GM23338 (cell line): ENCODE data around the gene EXD3. TPM values are rescaled to one million over a fixed set of nuclear protein-coding genes. Genes with fewer than 3 reads are reported as not detected.

Experiments used
- ATAC-seq: fragments of 200-7000 bp; cut with Tn5 transposase; 3 replicates; pipeline ENCODE4 v1.9.1; 2020
- DNase-seq: peaks from one replicate; pipeline ENCODE4 v3.0.0-alpha.2; 2015; ENCODE audit warnings: low spot score
- H2AFZ ChIP-seq: fragments of 200-600 bp; sonication (generic); 2 replicates; pipeline ENCODE4 v1.8.0; 2016; ENCODE audit warnings: antibody characterized with exemption, mild to moderate bottlenecking, moderate library complexity
- H3F3A ChIP-seq: fragments of 200-600 bp; sonication (generic); replicated peaks from 2 replicates; pipeline ENCODE4 v1.8.0; 2017; ENCODE audit warnings: antibody characterized with exemption, mixed run types, low read depth
- H3K27ac ChIP-seq: fragments of 200-600 bp; sonication (generic); 2 replicates; pipeline ENCODE4 v1.6.1; 2016; ENCODE audit warnings: low read depth
- H3K27me3 ChIP-seq: fragments of 200-600 bp; sonication (generic); 2 replicates; pipeline ENCODE4 v1.8.0; 2016; ENCODE audit warnings: mild to moderate bottlenecking, mixed run types, moderate library complexity; ENCODE audit not compliant: insufficient read depth
- H3K36me3 ChIP-seq: fragments of 200-600 bp; sonication (generic); 2 replicates; pipeline ENCODE4 v1.8.0; 2016; ENCODE audit warnings: mild to moderate bottlenecking; ENCODE audit not compliant: insufficient read depth
- H3K4me1 ChIP-seq: fragments of 200-600 bp; sonication (generic); 2 replicates; pipeline ENCODE4 v1.8.0; 2016; ENCODE audit warnings: mild to moderate bottlenecking, moderate library complexity; ENCODE audit not compliant: insufficient read depth
- H3K4me2 ChIP-seq: fragments of 200-600 bp; sonication (generic); 2 replicates; pipeline ENCODE4 v1.7.1; 2017; ENCODE audit warnings: mixed run types
- H3K4me3 ChIP-seq: fragments of 200-600 bp; sonication (generic); 2 replicates; pipeline ENCODE4 v1.6.1; 2016; ENCODE audit warnings: mixed run types
- H3K79me2 ChIP-seq: fragments of 200-600 bp; sonication (generic); replicated peaks from 2 replicates; pipeline ENCODE4 v1.8.0; 2017; ENCODE audit warnings: mild to moderate bottlenecking; ENCODE audit not compliant: insufficient read depth
- H3K9me2 ChIP-seq: fragments of 200-600 bp; sonication (generic); 2 replicates; pipeline ENCODE4 v1.8.0; 2017; ENCODE audit not compliant: insufficient read depth
- H4K20me1 ChIP-seq: fragments of 200-600 bp; sonication (generic); replicated peaks from 2 replicates; pipeline ENCODE4 v1.8.0; 2017; ENCODE audit warnings: mild to moderate bottlenecking; ENCODE audit not compliant: insufficient read depth
- H3K27ac Mint-ChIP-seq: 2 replicates; pipeline ENCODE4 v1.8.0; 2020; ENCODE audit warnings: inconsistent platforms, mild to moderate bottlenecking, moderate library complexity, mixed read lengths
- H3K27me3 Mint-ChIP-seq: 3 replicates; pipeline ENCODE4 v1.8.0; 2022; ENCODE audit warnings: low read depth, mild to moderate bottlenecking, moderate library complexity, mixed read lengths, inconsistent platforms; ENCODE audit not compliant: insufficient read depth, poor library complexity
- H3K36me3 Mint-ChIP-seq: 3 replicates; pipeline ENCODE4 v1.8.0; 2021; ENCODE audit warnings: low read depth, mild to moderate bottlenecking, inconsistent platforms, moderate library complexity, mixed read lengths
- H3K4me1 Mint-ChIP-seq: 3 replicates; pipeline ENCODE4 v1.8.0; 2020; ENCODE audit warnings: mild to moderate bottlenecking, inconsistent platforms, mixed read lengths
- H3K4me3 Mint-ChIP-seq: 3 replicates; pipeline ENCODE4 v1.8.0; 2021; ENCODE audit warnings: moderate library complexity, mild to moderate bottlenecking, inconsistent platforms, mixed read lengths
- H3K9me3 Mint-ChIP-seq: 3 replicates; pipeline ENCODE4 v1.8.0; 2020; ENCODE audit warnings: moderate library complexity, mild to moderate bottlenecking, inconsistent platforms, mixed read lengths
- CREB1 ChIP-seq: fragments of 250-450 bp; sonication (Bioruptor Pico); IDR thresholded peaks from 2 replicates; pipeline ENCODE4 v1.5.0; 2020; ENCODE audit warnings: low read depth, mild to moderate bottlenecking, moderate library complexity
- CTCF ChIP-seq, 2 experiments: fragments of 200-600 bp in 1 of 2; sonication (generic) in 1 of 2; conservative IDR thresholded peaks; 2 replicates each; pipeline versions ENCODE4 v1.5.1 to v1.6.1; 2016 to 2017; ENCODE audit warnings: antibody characterized with exemption in 2 of 2, low read depth in 2 of 2, mild to moderate bottlenecking in 2 of 2, moderate library complexity in 1 of 2
- ETS1 ChIP-seq: IDR thresholded peaks from 2 replicates; pipeline ENCODE4 v1.6.1; 2016; ENCODE audit warnings: antibody characterized with exemption
- EZH2 ChIP-seq: fragments of 200-600 bp; sonication (generic); IDR thresholded peaks from one replicate; pipeline ENCODE4 v1.8.0; 2017; ENCODE audit warnings: antibody characterized with exemption, mild to moderate bottlenecking, low read depth; ENCODE audit not compliant: unreplicated experiment
- EZH2phosphoT487 ChIP-seq: fragments of 200-600 bp; sonication (generic); IDR thresholded peaks from one replicate; pipeline ENCODE4 v1.8.1; 2018; ENCODE audit warnings: antibody characterized with exemption; ENCODE audit not compliant: unreplicated experiment
- JUNB ChIP-seq: IDR thresholded peaks from one replicate; pipeline ENCODE4 v1.6.1; 2016; ENCODE audit warnings: antibody characterized with exemption; ENCODE audit not compliant: unreplicated experiment
- NANOG ChIP-seq: IDR thresholded peaks from 2 replicates; pipeline ENCODE4 v1.6.1; 2016; ENCODE audit warnings: antibody characterized with exemption, borderline replicate concordance
- POLR2AphosphoS5 ChIP-seq: IDR thresholded peaks from 2 replicates; pipeline ENCODE4 v1.6.1; 2016; ENCODE audit warnings: antibody characterized with exemption, low read depth
- REST ChIP-seq: IDR thresholded peaks from one replicate; pipeline ENCODE4 v1.6.1; 2018; ENCODE audit warnings: antibody characterized with exemption; ENCODE audit not compliant: unreplicated experiment
- STAT1 ChIP-seq: IDR thresholded peaks from one replicate; pipeline ENCODE4 v1.6.1; 2016; ENCODE audit warnings: antibody characterized with exemption; ENCODE audit not compliant: unreplicated experiment
- ZNF114 ChIP-seq: fragments of 250-450 bp; sonication (Bioruptor Pico); IDR thresholded peaks from 2 replicates; pipeline ENCODE4 v1.5.0; 2020; ENCODE audit warnings: mild to moderate bottlenecking, moderate library complexity
- ZNF331 ChIP-seq: fragments of 250-450 bp; sonication (Bioruptor Pico); IDR thresholded peaks from 2 replicates; pipeline ENCODE4 v1.5.0; 2020; ENCODE audit warnings: low read depth, mild to moderate bottlenecking, moderate library complexity
- ZNF462 ChIP-seq: fragments of 250-450 bp; sonication (Bioruptor Pico); IDR thresholded peaks from 2 replicates; pipeline ENCODE4 v1.5.0; 2020; ENCODE audit warnings: mild to moderate bottlenecking, moderate library complexity
- polyA plus RNA-seq: library from polyadenylated mRNA; unstranded; fragments of >200 nt; fragmentation: Nextera tagmentation; extraction: Ambion mirVana; gene quantifications from 2 replicates; pipeline ENCODE4 v1.2.1, GENCODE V29; 2016
- total RNA-seq: library from RNA; depleted of rRNA; stranded (reverse); fragments of >200 nt; shearing (Covaris generic); gene quantifications from 2 replicates; pipeline ENCODE4 v1.2.3, GENCODE V29; 2014

The EXD3 gene
- total and polyA plus RNA-seq, 2 experiments from 2014 or later = 3.6 to 9.7 TPM

GRCh38 chr9:137421838-137422603 lies 941 bp downstream of the EXD3 start:
- Histone ChIP-seq H3K4me3 (peak overlapping the region; percentile 89), H4K20me1 (peaks cover 4% of the 10 kb centered on the region; the same call in 1 of the 2 replicates), H3K27me3 (peaks cover 9% of the 10 kb centered on the region), H3F3A (peaks cover 3% of the 10 kb centered on the region; the same call in 1 of the 2 replicates), H2AFZ (peak overlapping the region; percentile 89), H3K79me2 (peaks cover 25% of the 10 kb centered on the region), H3K36me3 (no peaks in the 10 kb centered on the region), H3K4me2 (peak overlapping the region; percentile 97), H3K9me2 (no peaks in the 10 kb centered on the region), H3K4me1 (peaks cover 6% of the 10 kb centered on the region), H3K27ac (no peak overlapping the region)
- Mint-ChIP-seq H3K4me1 (peaks cover 4% of the 10 kb centered on the region; the same call in 2 of the 3 replicates), H3K27ac (no peak overlapping the region), H3K4me3 (peak overlapping the region; percentile 86), H3K27me3 (peaks cover 10% of the 10 kb centered on the region), H3K36me3 (no peaks in the 10 kb centered on the region; the same call in 2 of the 3 replicates), H3K9me3 (no peaks in the 10 kb centered on the region; the same call in 2 of the 3 replicates)
- TF ChIP-seq REST (no peak), ZNF462 (no peak), POLR2AphosphoS5 (no peak), EZH2phosphoT487 (no peak), ZNF114 (no peak), NANOG (no peak), ETS1 (no peak), EZH2 (no peak), JUNB (no peak), CREB1 (CRISPR knock-in tag) (no peak), ZNF331 (CRISPR knock-in tag) (no peak), STAT1 (no peak), CTCF (conservative IDR thresholded peaks at IDR 0.05; ENCODE audit: low read depth in 2 of 2) (no peak)
- ATAC-seq (no peak; the same call in 2 of the 3 replicates), DNase-seq (no peak)
